A673 (cell line): ENCODE measurements around the gene C9orf153.

Experiments used
- EZH2 ChIP-seq: fragments of 200-600 bp; sonication (generic); IDR thresholded peaks from 2 replicates; pipeline ENCODE4 v1.6.1; 2017; ENCODE audit warnings: borderline replicate concordance, low read depth, mild to moderate bottlenecking, mixed read lengths, antibody characterized with exemption, low read length; ENCODE audit not compliant: poor library complexity, severe bottlenecking
- TF ChIP-seq, protein P1 (sequence below): fragments of 300-800, 200-600 bp; sonication (generic); conservative IDR thresholded peaks from 2 replicates; pipeline ENCODE4 v1.5.1; 2017; ENCODE audit warnings: low read depth, mild to moderate bottlenecking, antibody characterized with exemption, low read length, moderate library complexity, mixed read lengths

DNA sequence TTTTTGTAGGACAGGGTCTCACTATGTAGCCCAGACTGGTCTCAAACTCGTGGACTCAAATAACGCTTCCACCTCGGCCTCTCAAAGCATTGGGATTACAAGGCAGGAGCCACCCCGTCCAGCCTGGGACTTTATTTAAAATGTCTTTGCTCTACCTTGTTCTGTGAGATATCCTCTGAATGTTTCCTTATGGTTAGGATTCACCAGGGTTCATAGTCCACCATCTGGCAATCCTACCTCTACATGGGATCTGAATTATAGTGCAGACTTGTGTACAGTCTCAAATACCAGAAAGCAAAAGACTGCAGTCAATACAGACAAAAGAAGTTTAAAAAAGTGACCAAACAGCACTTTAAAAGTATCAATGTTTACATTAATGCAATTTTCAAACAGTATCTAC is 12.8 kb upstream of the C9orf153 start:
- TF ChIP-seq, protein P1, sequence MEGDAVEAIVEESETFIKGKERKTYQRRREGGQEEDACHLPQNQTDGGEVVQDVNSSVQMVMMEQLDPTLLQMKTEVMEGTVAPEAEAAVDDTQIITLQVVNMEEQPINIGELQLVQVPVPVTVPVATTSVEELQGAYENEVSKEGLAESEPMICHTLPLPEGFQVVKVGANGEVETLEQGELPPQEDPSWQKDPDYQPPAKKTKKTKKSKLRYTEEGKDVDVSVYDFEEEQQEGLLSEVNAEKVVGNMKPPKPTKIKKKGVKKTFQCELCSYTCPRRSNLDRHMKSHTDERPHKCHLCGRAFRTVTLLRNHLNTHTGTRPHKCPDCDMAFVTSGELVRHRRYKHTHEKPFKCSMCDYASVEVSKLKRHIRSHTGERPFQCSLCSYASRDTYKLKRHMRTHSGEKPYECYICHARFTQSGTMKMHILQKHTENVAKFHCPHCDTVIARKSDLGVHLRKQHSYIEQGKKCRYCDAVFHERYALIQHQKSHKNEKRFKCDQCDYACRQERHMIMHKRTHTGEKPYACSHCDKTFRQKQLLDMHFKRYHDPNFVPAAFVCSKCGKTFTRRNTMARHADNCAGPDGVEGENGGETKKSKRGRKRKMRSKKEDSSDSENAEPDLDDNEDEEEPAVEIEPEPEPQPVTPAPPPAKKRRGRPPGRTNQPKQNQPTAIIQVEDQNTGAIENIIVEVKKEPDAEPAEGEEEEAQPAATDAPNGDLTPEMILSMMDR = no peak
- no peak for TF ChIP-seq EZH2
